GM19238 (cell line): ENCODE data around the gene TP53BP2.
"Not testable (repeated sequence)": the region's sequence is repeated elsewhere in the genome, so short reads cannot be mapped to it uniquely, and the experiment has no call there.

ENCODE experiments used
- DNase-seq: peaks from one replicate; pipeline ENCODE4 v3.0.0; 2011; ENCODE audit warnings: low spot score; ENCODE audit not compliant: insufficient read length

Gene TP53BP2

DNA sequence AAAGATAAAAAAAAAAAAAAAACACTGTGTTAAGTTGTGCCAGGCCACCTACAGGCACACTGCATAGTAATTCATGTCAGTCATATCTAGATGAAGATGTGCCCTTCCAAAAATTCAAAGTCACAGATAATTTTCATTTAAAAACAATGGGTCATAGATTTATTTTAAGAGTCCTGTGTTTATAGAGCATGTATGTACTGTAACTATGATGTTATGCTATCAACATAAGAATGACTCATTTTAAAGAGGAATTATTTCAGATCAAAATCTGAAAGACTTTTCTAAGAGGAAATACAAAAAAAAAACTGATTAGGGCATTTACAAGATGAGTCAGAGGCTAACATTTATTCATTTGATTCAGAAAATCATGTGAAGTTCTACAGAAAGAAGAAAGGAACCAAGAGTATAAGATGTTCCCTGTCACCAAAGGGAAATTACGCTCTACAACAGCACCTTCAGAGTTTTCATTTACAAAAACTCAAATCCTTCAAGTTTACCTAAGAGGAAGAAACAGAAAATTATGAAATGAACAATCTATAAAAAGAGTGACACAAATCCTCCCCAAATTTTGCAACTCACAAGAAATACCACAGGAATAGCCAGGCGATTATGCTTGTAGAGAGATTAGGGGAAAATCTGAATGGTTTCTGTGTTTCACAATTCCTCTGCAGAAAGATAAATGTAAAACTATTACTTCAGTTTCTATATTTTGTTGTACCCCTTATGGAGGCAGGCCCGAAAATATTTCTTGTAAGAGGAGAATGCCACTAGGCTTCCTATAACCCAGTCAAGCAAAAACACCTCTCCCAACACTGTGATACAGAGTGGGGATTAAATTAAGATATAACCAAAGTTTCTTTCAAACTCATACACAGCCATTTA, 13.8 kb downstream of the TP53BP2 start:
- DNase-seq: no peak

DNA sequence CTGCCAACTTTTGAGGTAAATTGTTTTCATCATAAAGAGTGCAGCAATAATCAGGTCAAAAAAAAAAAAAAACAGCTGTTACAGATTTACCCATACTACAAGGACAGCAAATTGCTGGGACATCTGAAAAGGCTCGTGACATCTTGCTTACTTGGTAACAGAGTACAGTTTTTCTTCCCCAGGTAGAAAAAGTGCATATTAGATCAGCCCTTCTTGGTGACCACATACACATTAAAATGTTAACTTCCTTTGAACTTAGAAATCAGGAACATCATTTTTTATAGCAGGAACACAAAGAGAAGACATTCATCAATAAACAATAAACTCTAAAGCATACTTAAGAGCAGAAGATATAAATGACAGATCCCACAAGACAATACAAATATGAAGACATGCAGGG, 16.1 kb downstream of the TP53BP2 start:
- no peak for DNase-seq

DNA sequence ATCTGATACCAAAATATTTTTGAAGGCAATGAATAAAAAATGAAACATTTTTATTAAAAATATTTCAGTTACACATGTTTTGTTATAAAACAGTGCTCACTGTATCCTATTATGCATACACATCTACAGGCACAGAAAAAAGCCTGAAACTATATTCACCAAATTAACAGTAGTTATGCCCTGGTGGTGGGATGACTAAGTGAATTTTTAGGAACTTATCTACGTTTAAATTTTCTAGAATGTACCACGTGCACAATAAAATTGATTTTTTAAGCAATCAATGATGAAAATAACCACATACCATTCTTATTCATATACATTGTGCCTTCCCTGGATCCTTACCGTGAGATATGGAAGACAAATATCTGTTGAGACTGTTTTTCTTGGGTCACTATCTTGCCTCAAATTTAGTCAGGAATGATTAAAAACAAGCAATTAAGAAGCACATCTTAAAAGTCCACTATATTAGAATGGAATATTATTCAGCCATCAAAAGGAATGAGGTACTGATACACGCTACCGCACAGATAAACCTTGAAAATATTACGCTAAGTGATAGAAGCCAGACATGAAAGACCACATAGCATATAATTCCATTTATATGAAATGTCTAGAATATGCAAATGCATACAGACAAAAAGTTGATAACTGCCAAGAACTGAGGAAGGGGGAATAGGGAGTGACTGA, 17.4 kb downstream of the TP53BP2 start:
- no peak for DNase-seq

DNA sequence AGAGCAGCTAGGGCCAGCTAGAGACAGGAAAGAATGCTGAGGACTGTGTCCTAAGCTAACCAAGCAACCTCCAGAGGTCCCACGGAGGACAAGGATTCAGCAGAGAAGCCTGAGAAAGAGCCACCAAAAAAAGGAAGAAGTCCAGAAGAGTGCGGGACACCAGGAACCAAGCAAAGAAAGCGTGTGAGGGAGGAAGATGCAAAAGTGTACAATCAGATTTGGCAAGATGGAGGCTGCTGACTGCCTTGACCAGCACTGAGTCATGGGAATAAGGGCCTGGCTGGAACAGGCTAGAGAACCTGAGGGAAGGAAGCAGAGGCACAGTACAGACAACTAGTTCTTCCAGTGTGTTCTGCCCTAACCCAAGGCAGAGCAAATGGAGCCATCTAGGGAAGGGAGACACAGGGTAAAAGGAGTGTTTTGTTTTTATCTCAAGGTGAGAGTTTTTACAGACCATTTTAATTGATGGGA, 18.5 kb downstream of the TP53BP2 start:
- DNase-seq: no peak

DNA sequence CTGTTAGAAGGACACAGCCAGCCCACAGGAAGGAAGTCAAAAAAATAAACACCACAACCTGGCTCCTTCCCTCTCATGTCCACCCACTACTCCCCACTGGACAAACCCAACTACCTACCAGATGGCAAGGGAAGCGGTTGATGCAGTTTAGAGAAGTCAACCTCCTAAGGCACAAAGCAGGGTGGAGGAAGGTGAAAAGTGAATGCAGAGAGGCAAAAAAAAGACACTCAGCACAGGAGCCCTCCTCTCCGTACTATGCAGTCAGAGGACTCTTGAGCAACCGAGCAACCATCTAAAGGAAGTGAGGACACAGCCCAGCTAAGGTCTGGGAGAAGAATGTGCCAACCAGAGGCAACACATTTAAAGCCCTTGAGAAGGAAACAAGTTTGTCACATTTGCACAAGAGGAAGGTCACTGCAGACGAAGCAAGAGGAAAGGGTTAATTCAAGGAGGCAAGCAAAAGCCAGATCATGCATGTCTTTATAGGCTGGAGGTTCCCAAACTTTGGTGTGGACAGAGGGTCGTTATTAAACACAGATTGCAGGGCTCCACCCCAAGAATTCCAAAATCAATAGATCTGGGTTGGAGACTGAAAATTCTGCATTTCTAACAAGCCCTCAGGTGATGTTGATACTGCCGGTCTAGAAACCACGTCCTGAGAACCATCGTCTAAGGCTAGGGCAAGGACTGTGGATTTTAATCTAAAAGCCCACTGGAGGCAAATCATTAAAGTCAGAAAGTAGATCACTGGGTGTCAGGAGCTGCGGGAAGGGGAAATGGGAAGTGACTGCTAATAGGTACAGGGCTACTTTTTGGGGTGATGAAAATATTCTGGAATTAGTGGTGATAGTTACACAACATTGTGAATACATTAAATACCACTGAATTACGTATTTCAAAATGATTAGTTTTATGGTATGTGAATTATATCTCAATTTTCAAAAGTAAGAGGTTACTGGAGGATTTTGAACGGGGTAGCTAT, 19.7 kb downstream of the TP53BP2 start:
- no peak for DNase-seq

DNA sequence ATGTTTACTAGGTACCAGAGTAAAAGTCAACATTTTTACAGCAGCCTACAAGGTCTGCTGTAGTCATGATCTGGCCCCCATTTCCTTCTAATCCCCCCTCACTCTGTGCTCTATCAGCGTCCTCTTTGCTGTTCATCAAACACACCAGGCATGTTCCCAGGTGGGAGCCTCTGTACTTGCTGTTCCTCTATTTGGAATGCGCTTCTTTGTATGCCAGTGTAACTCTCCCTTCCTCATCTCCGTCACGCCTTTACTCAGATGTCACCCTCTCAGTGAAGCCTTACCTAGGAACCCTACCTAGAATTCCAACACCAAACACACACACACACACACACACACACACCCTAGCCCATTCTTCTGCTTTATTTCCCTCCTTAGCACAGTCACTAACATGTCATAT, 21.0 kb downstream of the TP53BP2 start:
- no peak for DNase-seq

DNA sequence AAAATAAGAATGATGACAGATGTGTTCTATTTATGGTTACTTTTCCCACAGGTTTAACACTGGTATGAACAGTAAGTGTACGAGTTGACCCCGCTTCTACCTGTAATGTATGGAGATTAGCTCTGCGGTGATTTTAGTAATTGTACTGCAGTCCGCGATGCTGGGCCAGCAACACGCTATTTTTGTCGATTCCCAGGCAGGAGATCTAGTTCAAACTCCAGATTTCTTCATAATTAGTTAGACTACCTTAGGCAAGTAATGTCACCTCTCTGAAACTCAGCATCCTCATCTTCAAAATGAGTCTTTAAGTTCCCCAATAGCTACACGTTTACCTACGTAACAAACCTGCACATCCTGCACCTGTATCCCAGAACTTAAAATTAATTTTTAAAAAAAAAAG, 21.5 kb downstream of the TP53BP2 start:
- DNase-seq: no peak

DNA sequence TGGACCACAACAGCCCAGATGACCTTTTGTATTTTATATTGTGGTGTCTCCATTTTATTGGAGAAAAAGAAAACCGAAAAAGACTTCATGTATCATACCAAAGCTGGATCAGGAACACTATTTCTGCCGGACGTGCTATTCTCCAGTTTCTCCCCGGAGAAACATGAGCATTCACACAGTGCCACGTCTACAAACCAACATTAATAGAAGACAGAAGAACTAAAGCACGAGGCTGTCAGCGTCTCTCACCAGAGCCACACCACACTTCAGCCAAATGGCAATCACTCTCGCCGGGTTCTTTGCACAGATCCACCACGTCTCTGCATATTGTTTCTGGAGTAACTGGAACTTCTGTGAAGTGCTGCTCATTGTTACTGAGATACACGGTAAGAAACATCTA, 24.8 kb downstream of the TP53BP2 start:
- DNase-seq: no peak

DNA sequence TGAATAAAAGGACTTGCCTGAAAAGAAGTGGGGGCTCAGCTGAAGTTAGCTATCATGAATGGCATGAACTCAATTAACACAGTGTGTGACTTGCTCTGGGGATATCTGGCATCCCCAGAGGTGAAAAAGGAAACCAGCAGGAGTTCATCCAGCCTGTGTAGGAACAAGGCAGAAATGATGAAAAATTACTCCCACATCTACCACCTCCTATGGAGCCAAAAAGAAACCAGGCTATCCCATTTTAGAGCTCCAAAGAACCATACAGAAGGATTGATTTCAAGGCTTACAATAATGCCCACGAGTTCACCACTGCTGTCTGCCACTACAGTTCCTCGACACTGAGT, 25.3 kb downstream of the TP53BP2 start:
- DNase-seq: no peak

DNA sequence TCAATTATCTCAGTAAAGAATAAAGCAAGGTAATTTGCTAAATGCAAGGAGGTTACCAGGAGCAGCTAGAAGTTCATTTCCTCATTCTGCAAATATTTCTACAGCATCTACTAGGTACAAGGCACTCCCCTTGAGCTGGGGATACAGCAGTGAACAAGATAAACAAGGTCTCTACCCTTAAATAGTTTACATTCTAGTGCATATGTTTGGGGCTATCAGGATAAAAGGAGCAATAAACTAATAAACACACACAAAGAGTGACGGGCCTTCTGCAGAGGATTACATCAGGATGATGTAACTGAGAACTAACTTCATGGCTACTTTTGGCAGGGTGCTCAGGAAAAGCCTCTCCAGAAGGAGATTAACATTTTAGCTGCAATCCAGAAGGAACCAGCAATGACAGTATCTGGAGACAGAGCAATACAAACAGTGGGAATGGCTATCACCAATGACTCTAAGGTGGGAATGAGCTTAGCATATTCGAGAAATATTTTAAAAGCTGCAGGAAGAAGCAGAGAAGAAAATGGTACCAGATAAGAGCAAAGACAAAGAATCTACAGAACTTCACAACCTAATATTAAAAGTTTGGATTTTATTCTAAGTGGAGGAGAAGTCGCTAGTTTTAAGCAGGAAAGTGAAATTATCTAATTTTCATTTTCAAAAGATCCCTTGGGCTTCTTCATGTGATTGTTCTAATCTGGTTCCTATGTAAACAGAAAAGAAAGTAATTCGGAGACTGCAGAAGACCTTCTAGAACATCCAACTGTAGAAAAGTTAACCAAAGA, 25.8 kb downstream of the TP53BP2 start:
- no peak for DNase-seq

DNA sequence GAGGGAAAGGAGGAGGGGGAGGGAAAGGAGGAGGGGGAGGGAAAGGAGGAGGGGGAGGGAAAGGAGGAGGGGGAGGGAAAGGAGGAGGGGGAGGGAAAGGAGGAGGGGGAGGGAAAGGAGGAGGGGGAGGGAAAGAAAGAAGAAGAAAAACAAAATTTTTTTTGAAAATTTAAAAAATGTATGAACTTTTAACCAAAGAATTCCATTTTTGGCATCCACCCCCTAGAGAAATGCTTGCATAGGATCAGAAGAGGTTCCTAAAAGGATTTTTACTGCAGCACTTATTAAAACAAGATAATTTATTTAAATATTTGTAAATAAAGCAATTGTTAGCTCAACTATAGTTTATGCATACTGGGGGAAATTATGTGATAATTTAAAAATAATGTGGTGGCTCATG, 28.5 kb downstream of the TP53BP2 start:
- DNase-seq: not testable (repeated sequence)

DNA sequence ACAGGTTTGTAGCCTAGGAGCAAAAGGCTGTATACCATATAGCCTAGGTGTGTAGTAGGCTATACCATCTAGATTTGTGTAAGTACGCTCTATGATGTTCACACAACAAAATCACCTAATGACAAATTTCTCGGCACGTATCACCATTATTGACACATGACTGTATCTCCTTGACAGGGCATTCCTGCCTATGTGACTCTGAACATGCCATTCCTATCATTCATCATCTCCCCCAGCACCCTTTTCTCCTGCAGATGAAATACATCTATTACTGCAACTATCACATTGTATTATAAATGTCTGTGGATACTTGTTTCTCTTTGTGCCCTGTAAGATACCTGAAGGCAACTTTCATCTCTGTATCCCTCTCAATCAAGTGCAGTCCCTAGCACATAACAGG, 29.9 kb downstream of the TP53BP2 start:
- no peak for DNase-seq

DNA sequence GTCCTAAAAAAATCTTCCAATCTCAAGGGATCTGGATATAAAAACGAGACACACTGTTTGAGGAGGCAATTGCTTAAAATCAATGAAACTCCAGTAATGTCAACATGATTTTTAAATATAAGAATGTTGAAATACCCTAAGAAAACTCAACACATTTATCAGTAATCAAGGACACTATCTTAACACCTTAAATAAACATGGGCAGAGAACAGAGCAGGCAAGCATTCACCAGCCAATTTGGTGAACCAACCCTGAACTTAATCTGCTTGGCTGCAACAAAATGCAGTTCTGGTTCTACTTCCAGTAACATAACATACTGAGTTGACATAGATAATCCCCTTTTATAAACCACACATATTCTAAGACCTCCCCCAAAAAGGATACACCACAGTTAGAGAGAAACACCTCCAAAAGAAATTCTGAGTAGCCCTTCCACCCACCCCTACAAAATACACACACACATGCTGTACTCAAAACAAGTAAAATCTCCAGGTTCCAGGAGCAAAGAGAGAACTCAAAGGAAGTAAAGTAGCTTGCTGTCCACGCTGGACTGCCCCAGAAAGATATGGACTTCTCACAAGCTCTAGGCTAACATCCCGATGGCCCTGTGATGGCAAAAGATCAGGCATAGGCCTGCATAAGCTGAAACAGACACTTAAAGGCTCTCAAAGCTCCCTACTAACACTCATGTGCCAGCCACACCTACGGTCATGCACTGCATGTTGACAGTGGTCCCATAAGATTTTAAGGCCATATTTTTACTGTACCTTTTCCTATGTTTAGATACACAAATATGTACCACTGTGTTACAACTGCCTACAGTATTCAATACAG, 30.5 kb downstream of the TP53BP2 start:
- DNase-seq: no peak

DNA sequence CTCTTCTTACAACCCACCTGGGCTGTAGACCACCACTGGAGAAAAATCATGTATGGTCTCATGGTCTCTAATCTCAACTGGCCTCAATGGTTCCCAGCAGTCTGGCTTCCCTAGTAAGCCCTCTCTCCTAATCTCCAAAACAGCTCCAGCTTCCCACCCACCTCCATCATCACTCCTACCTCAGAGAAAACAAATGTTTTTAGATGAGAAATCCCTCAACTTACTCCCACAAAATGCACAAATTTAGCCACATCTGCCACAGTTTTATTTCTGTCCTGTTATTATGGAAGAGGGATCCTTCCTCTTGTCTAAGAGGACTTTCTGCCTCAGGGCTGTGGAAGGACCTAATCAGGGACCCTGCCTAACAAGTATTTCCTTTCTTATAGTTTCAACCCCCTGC, 32.1 kb downstream of the TP53BP2 start:
- no peak for DNase-seq

DNA sequence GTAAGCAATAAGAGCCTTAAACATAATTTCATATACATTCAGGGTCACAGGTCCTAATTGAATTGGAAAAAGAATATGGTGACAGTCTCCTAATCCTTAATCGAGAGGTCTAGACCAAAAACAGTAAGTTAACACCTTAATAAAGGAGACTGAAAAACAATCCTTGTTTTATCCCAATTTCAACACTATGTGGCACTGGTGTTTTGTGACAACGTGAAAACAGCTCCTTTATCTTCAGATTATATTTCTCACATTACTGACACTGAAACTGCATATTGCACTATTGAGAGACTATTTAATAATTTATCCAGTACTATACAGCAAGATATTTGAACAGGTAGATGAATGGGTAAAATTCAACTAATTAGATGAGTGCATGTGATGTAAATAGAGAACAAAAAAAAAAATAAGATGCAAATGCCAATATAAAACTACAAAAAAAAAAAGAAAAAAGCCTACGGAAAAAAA, 34.1 kb downstream of the TP53BP2 start:
- no peak for DNase-seq

DNA sequence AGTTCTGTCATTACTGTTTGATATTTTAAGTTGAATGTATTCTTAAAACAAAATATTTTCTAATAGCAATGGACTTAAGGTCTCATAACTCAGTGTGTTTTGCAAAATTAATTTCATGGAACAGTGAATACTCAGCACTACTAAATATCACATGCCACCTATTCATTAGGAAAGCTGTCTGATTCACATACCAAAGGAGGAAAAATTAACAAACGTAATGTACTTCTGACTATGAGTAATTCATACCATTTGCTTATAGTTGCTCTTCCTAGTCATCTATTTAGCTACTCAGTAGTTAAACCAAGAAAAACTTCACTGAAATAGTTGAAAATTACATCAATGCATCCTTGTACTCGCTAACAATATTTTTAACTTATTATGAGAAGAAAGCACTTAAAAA, 35.2 kb downstream of the TP53BP2 start:
- no peak for DNase-seq

DNA sequence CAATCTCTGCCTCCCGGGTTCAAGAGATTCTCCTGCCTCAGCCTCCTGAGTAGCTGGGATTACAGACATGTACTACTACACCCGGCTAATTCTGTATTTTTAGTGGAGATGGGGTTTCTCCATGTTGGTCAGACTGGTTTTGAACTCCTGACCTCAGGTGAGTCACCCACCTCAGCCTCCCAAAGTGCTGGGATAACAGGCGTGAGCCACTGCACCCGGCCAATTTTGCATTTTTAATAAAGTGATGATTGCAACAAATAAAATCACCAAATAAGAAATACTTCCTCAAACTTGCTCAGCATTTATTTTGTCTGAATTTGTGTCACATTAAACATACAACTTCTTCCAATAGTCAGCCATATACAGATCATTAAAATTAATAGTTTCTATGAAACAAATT, 35.8 kb downstream of the TP53BP2 start:
- DNase-seq: not testable (repeated sequence)

DNA sequence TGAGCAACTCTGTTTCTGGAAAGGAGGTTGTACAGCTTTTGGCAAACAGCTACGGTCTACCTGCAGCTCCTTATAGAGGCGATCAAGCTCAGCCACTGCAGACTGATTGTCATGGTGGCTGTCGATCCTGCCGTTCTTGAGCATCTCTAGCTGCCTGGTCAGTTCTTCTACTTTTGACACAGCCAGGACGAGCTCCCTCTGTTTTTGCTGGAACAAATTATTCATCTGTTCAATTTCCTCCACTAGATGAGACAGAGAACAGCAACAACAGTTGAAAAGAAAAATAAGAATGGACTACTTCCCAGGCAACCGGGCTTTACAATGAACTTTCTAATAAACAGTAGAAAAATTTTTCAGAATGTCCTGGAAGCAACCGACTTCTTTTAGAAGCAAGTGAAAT, 42.5 kb downstream of the TP53BP2 start:
- no peak for DNase-seq

DNA sequence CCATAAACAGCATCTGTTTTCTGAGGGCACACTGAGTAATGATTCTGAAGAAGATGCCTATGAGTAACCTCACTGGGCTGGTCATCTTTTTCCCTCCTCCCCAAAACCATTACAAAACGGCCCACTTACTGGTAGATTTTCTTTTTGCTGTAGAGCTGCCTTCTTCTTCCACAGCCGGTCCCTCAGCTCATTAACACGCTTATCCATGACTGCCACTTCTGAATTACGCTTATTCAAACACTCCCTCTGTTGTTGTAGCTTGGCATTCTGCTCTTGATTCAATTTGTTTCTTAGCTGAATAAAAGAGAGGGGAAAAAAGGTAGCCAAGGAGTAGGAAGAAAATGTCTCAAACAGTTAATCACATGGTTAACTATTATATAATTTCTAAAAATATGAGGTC, 43.1 kb downstream of the TP53BP2 start:
- DNase-seq: no peak

DNA sequence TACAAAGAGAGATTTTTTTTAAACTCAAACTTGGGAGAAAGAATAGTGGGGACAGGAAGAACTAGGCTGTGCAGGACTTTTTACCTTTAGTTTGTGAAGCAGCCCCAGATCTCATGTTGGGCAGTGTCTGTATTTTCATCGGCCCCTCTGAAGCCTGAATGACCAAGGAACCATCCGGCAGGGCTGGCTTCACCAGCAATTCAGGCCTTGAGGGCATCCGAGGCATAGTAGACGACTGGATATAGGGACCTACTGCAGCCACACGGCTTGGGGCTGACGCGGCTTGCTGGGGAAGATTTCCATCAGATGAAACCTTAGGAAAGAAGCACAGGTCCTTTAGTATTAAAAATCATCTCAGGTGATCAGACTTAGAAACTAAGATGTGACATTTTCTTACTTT, 43.7 kb downstream of the TP53BP2 start:
- DNase-seq: no peak
